RWPE1 (cell line): ENCODE data around the gene VAPB.

ENCODE experiments used
- CTCF ChIA-PET: fragments of 350-600 bp; sonication (Branson Sonifier 250); formaldehyde crosslinking; extraction: SDS; loops from one replicate; lab custom pipeline; 2021; lab: Yijun Ruan, JAX
- POLR2A ChIA-PET: fragments of 400-600 bp; formaldehyde crosslinking; extraction: SDS; loops from one replicate; lab custom pipeline; 2020; ENCODE audit warnings: antibody characterized with exemption; ENCODE audit not compliant: low non-redundant PET; lab: Yijun Ruan, JAX
- DNase-seq: peaks from one replicate; pipeline ENCODE4 v3.0.0; 2012; ENCODE audit warnings: low spot score
- H3K27ac ChIP-seq: fragments of 450-650 bp; 2 replicates; pipeline ENCODE4 v1.5.1; 2017
- CTCF ChIP-seq: fragments of 450-650 bp; conservative IDR thresholded peaks from 2 replicates; pipeline ENCODE4 v1.5.1; 2017; ENCODE audit warnings: low read depth, mild to moderate bottlenecking

VAPB gene

GRCh38 chr20:58441723-58442122 lies 52.7 kb downstream of the VAPB start:
- POLR2A ChIA-PET: no interaction called here
- no peak for DNase-seq
- no peak for TF ChIP-seq CTCF
- CTCF ChIA-PET: interaction anchor here (0.6 to 1.3 kb wide), 4 partner anchors 13 to 1884 kb away, joined by 3 to 5 read pairs (median 4); no protein-coding TSS in a partner anchor
- H3K27ac ChIP-seq: no peak overlapping the region

GRCh38 chr20:58444746-58445255 lies 55.8 kb downstream of the VAPB start:
- DNase-seq: no peak
- ChIA-PET CTCF (interaction anchor here (0.6 to 0.9 kb wide), 2 partner anchors 10 to 65 kb away, joined by 3 read pairs; no protein-coding TSS in a partner anchor), POLR2A (no interaction called here)
- H3K27ac ChIP-seq: no peak overlapping the region
- TF ChIP-seq CTCF: no peak

- H3K27ac ChIP-seq: no peak overlapping the region
- ChIA-PET CTCF (interaction anchor here (0.7 to 2.8 kb wide), 3 partner anchors 9 to 213 kb away, joined by 4 to 13 read pairs (median 5); no protein-coding TSS in a partner anchor), POLR2A (no interaction called here)
- no peak for DNase-seq
- TF ChIP-seq CTCF: no peak
These were observed 57.4 kb downstream of the VAPB start for GRCh38 chr20:58446264-58446959.

GRCh38 chr20:58446960-58447265 lies 57.9 kb downstream of the VAPB start:
- TF ChIP-seq CTCF: no peak
- ChIA-PET CTCF (interaction anchor here (0.6 to 2.8 kb wide), 9 partner anchors 11 to 240 kb away, joined by 3 to 13 read pairs (median 4); no protein-coding TSS in a partner anchor), POLR2A (no interaction called here)
- H3K27ac ChIP-seq: no peak overlapping the region
- no peak for DNase-seq

GRCh38 chr20:58447511-58448391 lies 58.7 kb downstream of the VAPB start:
- ChIA-PET CTCF (interaction anchor here (0.6 to 2.8 kb wide), 20 partner anchors 10 to 876 kb away, joined by 3 to 13 read pairs (median 4); no protein-coding TSS in a partner anchor), POLR2A (no interaction called here)
- peak; percentile 72 for TF ChIP-seq CTCF
- DNase-seq: peak; percentile 79
- no peak overlapping the region for H3K27ac ChIP-seq

GRCh38 chr20:58448958-58449357 lies 59.9 kb downstream of the VAPB start:
- TF ChIP-seq CTCF: no peak
- no peak overlapping the region for H3K27ac ChIP-seq
- CTCF ChIA-PET: interaction anchor here (1.0 to 2.1 kb wide), 3 partner anchors 14 to 213 kb away, joined by 3 to 8 read pairs (median 3); no protein-coding TSS in a partner anchor
- POLR2A ChIA-PET: no interaction called here
- no peak for DNase-seq
